ENCODE results near the gene URAD. TPM values are rescaled to one million over a fixed set of nuclear protein-coding genes. Genes with fewer than 3 reads are reported as not detected.

The URAD gene
- total RNA-seq, 1 donor from 2014 or later, result not detected

- Mint-ChIP-seq H3K27ac (ENCODE audit: unreplicated experiment) (no peak overlapping the region), H3K4me3 (ENCODE audit: unreplicated experiment) (no peak overlapping the region)
Measured at GRCh38 chr13:28000567-28000966, 12.1 kb upstream of the URAD start.

GRCh38 chr13:27997904-27998522, 9.5 kb upstream of the URAD start:
- DNase-seq (ENCODE audit: extremely low spot score, unreplicated experiment), result no peak
- H3K4me1 Mint-ChIP-seq (ENCODE audit: unreplicated experiment), result no peaks in the 10 kb centered on the region
- H3K4me3 Mint-ChIP-seq (ENCODE audit: unreplicated experiment), result no peak overlapping the region
- H3K27me3 Mint-ChIP-seq (ENCODE audit: unreplicated experiment), result peaks cover 18% of the 10 kb centered on the region
- H3K9me3 Mint-ChIP-seq (ENCODE audit: unreplicated experiment), result no peaks in the 10 kb centered on the region
- no peaks in the 10 kb centered on the region for H3K36me3 Mint-ChIP-seq (ENCODE audit: unreplicated experiment)
- no peak overlapping the region for H3K27ac Mint-ChIP-seq (ENCODE audit: unreplicated experiment)
- peak; percentile 60 for TF ChIP-seq CTCF (IDR thresholded peaks at IDR 0.05)

More at GRCh38 chr13:28000567-28000966, 12.1 kb upstream of the URAD start:
- H3K9me3 Mint-ChIP-seq (ENCODE audit: unreplicated experiment), result no peaks in the 10 kb centered on the region
- peaks cover 5% of the 10 kb centered on the region for H3K27me3 Mint-ChIP-seq (ENCODE audit: unreplicated experiment)
- DNase-seq (ENCODE audit: extremely low spot score, unreplicated experiment), result no peak
- no peaks in the 10 kb centered on the region for H3K36me3 Mint-ChIP-seq (ENCODE audit: unreplicated experiment)
- no peaks in the 10 kb centered on the region for H3K4me1 Mint-ChIP-seq (ENCODE audit: unreplicated experiment)
- TF ChIP-seq CTCF (IDR thresholded peaks at IDR 0.05), result no peak

- no peak for TF ChIP-seq CTCF (IDR thresholded peaks at IDR 0.05)
- Mint-ChIP-seq H3K9me3 (ENCODE audit: unreplicated experiment) (no peaks in the 10 kb centered on the region), H3K27me3 (ENCODE audit: unreplicated experiment) (peaks cover 43% of the 10 kb centered on the region), H3K4me1 (ENCODE audit: unreplicated experiment) (no peaks in the 10 kb centered on the region), H3K36me3 (ENCODE audit: unreplicated experiment) (no peaks in the 10 kb centered on the region), H3K4me3 (ENCODE audit: unreplicated experiment) (no peak overlapping the region), H3K27ac (ENCODE audit: unreplicated experiment) (no peak overlapping the region)
- no peak for DNase-seq (ENCODE audit: extremely low spot score, unreplicated experiment)
Measured at GRCh38 chr13:27991881-27992280, 3.4 kb upstream of the URAD start.

GRCh38 chr13:27985600-27985999, 2.9 kb downstream of the URAD start:
- peaks cover 73% of the 10 kb centered on the region for H3K27me3 Mint-ChIP-seq (ENCODE audit: unreplicated experiment)
- no peak overlapping the region for H3K27ac Mint-ChIP-seq (ENCODE audit: unreplicated experiment)
- no peak for DNase-seq (ENCODE audit: extremely low spot score, unreplicated experiment)
- H3K4me3 Mint-ChIP-seq (ENCODE audit: unreplicated experiment), result no peak overlapping the region
- H3K9me3 Mint-ChIP-seq (ENCODE audit: unreplicated experiment), result no peaks in the 10 kb centered on the region
- no peaks in the 10 kb centered on the region for H3K4me1 Mint-ChIP-seq (ENCODE audit: unreplicated experiment)
- H3K36me3 Mint-ChIP-seq (ENCODE audit: unreplicated experiment), result no peaks in the 10 kb centered on the region
- TF ChIP-seq CTCF (IDR thresholded peaks at IDR 0.05), result no peak

GRCh38 chr13:27982361-27982760, 6.1 kb downstream of the URAD start:
- no peak for TF ChIP-seq CTCF (IDR thresholded peaks at IDR 0.05)
- DNase-seq (ENCODE audit: extremely low spot score, unreplicated experiment), result no peak
- H3K4me3 Mint-ChIP-seq (ENCODE audit: unreplicated experiment), result no peak overlapping the region
- no peaks in the 10 kb centered on the region for H3K9me3 Mint-ChIP-seq (ENCODE audit: unreplicated experiment)
- H3K4me1 Mint-ChIP-seq (ENCODE audit: unreplicated experiment), result peaks cover 13% of the 10 kb centered on the region
- H3K27ac Mint-ChIP-seq (ENCODE audit: unreplicated experiment), result no peak overlapping the region
- no peaks in the 10 kb centered on the region for H3K36me3 Mint-ChIP-seq (ENCODE audit: unreplicated experiment)
- peaks cover 79% of the 10 kb centered on the region for H3K27me3 Mint-ChIP-seq (ENCODE audit: unreplicated experiment)

Measured in osteocyte (in vitro differentiated cells).